ENCODE measurements around the gene CCR6.

GRCh38 chr6:167157414-167157813 lies 34.5 kb downstream of the CCR6 start:
- TF ChIP-seq CTCF (IDR thresholded peaks at IDR 0.05) (no peak), POLR2A (IDR thresholded peaks at IDR 0.05) (no peak)
